NCI-H128 (cell line): Measurements from ENCODE around the gene DHCR24.
"Not testable (repeated sequence)": the region's sequence is repeated elsewhere in the genome, so short reads cannot be mapped to it uniquely, and the experiment has no call there.

Experiments used
- DNase-seq: peaks from one replicate; lab custom pipeline; 2025; ENCODE audit not compliant: unreplicated experiment; lab: John Stamatoyannopoulos, UW

The DHCR24 gene

DNA sequence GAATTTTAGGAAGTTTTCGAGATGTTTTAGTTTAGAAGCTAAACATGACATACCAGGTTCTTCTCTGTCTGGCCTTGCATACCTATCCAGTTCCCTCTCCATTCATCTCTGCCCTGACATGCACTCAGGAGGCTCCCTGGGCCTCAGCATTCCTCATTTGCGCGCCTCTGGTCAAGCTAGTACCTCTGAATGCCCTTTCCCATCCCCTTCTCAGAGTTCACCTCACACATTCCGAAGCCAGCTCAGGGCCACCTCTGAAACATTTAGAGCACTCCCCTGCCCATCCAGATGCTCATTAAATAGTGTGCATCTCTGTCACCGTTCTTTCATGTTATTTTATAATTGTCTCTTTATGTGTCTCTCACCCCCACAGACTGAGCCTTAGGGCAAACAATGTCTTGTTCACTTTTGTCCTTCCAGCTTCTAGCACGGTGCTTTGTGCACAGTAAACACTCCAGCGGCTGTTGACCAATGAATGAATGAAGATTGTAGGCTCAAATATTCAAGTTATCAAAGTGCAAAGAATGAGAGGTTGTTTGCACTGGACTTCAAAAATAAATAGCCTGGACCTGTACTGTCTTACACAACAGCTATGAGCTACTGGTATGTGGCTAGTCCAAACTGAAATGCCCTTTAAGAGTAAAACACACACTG is 1.2 kb upstream of the DHCR24 start:
- DNase-seq = no peak

DNA sequence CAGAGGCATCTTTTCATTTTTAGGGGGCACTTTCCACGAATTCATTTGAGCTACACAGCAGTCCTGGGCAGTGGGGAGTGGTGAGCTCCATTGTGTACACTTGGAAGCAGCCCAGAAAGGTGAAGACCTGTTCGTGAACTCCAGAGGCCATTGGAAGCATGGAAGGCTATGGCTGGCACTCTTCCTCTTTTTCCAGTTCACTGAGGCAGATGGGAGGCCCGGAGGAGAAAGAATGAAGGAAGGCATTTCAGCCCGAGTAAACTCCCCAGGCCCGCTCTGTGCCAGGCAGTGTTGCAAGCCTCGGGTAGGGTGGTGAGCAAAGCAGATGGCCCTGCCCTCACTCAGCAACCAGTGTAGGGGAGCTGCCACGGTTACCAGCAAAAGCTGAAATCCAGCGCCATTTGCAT is 673 bp upstream of the DHCR24 start:
- no peak for DNase-seq

DNA sequence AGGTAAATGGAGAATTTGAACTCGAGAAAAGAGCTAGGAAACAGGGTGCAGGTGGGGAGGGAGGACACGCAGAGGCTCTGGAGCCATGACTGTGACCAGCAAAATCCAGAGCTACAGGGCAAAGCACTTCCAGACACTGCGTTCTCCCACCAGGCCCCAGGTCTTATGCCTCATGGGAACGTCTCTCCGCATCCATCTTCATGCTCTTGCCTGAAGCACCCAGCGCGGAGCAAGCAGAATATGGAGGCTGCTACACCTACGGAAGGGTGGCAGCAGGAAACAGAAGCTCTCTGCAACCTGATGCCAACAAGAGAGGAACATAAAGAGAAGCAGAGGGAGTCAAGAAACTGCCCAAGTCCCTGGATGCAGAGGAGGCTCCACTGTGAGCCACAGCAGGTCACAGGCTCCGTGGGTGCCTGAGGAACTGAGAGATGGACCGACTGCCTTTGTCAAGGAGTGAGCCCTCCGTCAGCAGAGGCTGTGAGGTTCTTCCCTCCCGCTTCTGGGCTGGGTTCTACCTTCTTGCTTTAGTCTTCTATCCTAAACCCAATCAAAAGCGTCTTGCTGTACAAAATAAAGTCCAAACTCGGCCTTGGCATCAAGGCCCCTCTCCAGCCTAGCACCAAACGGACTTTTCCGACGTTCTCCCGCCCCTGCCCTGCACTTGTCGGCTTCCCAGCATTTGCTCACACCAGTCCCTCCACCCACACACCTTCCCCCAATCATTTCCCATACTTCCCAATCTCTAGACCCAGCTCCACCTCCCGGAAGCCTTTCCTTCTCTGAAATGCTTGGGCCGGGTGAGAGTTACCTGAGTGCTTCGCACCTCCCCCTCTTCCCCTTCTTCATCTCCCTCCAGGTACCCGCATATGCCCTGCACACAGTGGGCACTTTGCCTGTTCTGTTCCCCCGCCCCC is 930 bp downstream of the DHCR24 start:
- peak; percentile 45 for DNase-seq

DNA sequence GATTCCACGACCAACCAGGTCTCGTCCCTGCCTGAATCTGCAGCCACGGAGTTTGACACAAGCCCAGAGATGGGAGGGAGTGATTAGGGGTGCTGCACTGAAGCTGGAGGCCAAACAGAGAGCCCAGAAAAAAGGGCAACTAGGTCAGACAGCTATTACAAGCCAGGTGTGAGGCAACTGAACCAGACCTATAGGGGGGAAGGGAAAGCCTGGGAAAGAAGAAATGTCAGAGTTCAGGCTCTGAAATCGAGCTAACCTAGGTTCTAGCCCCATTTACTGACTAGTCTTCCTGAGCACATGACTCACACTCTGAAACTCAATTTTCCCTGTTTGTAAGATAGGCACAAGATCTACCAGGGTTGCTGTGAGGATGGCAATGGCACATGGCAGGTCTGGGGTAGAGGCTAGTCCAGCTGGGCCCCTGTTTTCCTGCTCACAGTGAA is 1.7 kb downstream of the DHCR24 start:
- DNase-seq = no peak

DNA sequence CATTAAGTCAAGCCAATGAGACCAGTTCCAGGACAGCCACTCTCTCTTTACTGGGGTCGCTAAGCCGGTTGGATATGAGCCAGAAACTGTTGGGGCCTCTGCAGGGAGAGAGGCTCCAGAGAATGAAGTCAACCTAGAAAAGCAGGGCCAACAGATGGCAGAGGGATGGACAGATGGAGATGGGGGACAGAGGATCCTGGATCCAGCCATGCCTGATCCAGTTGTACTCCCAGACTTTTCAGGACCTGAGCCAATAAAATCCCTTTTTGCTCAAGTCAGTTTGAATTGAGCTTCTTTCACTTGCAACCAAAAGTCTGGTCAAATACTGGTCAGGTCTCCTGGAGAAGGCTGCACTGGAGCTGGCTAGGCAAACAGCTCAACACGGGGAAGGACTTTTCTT is 2.2 kb downstream of the DHCR24 start:
- DNase-seq = no peak

DNA sequence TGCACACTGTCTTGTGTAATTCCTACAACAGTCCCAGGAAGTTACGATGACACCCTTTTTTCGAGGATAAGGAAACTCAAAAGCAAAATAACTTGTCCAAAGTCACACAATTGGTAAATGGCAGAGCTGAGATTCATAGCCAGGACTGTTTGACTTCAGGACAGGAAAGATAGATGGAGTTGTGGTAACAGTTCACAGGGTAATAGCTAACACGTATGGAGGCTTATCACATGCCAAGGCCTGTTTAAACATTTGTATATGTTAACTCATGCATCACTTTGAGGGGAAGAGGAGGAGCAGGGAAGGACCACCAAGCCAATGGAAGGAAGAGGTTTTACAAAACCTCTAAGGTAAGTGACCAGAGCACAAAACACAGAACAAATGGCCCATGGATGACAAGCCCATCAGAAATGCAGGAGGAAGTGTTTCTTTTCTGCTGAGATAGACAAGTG is 2.8 kb downstream of the DHCR24 start:
- DNase-seq = no peak

DNA sequence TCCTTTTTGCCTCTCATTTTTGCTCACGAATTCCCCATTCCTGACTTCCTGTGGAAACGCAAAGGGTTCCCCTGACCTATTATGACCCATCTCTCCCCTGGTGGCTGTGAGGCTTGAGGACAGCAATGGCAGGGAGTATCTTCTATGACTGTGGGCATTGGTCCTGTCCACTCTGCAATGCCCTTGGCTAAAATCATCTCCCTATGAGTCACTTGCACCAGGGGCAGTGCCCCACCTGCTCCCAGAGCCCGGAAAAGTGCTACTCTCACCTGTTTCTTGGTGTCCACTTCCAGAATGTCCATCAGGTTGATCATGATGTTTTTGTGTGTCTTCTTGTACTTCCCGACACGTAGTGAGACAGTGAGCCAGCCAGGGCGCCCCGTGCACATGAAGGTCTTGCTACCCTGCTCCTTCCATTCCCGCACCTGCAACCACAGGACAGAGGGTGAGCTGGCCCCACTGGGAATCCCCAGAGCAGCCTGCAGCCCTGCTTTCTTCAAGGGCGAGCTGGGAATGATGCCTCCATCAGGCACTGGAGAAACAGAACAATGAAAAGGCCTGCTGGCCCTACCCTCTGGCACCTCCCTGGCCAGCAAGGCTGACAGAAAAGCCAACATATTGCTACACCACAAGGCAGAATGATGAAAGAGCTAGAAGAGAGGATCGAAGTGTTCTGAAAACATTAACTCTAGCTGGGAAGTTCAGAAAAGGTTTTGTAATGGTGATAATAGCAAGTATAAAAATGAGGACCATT is 3.5 kb downstream of the DHCR24 start:
- no peak for DNase-seq

DNA sequence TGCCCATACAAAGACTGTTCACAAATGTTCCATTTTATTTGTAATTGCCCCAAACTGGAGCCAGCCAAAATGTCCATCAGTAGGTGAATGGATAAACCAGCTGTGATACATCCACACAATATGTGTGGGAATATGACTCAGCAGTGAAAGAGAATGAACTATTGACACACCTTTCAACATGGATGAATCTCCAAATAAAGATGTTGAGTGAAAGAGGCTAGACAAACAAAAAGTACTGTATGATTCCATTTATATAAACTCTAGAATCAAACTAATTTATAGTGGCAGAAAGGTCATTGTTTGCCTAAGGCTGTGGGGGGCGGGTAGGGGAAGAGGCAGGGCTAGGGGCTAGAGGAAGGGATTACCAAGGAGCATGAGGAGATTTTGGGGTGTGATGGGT is 4.5 kb downstream of the DHCR24 start:
- DNase-seq = no peak

DNA sequence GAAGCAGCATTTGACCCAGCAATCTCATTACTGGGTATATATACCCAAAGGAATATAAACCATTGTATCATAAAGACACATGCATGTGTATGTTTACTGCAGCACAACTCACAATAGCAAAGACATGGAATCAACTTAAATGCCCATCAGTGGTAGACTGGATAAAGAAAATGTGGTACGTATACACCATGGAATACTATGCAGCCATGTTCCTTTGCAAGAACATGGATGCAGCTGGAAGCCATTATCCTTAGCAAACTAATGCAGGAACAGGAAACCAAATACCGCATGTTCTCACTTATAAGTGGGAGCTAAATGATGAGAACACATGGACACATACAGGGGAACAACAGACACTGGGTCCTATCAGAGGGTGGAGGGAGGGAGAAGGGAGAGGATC is 5.4 kb downstream of the DHCR24 start:
- DNase-seq = not testable (repeated sequence)

DNA sequence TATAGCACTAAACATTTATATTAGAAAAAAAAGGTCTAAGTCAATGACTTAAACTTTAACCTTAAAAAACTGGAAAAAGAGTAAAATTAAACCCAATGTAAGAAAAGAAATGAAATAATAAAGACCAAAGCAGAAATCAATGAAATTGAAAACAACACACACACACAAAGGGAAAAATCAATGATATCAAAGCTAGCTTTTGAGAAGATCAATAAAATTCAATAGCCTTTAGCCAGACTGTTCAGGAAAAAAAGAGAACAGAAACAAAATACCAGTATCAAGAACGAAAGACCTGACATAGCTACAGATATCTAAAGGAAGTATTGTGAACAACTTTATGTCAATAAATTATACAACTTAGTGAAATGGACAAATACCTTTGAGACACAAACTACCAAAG is 7.1 kb downstream of the DHCR24 start:
- no peak for DNase-seq

DNA sequence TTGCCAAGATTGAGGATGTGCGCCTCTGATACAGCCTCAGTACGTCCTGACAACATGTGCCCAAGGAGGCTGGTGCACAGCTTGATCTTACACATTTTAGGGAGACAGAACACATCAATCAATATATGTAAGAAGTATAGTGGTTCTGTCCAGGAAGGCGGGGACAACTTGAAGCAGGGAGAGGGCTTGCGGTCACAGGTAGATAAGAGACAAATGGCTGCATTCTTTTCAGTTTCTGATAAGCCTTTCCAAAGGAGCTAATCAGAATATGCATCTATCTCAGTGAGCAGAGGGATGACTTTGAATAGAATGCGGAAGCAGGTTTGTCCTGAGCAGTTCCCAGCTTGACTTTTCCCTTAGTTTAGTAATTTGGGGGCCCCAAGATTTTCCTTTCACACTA is 10.2 kb downstream of the DHCR24 start:
- DNase-seq = no peak

DNA sequence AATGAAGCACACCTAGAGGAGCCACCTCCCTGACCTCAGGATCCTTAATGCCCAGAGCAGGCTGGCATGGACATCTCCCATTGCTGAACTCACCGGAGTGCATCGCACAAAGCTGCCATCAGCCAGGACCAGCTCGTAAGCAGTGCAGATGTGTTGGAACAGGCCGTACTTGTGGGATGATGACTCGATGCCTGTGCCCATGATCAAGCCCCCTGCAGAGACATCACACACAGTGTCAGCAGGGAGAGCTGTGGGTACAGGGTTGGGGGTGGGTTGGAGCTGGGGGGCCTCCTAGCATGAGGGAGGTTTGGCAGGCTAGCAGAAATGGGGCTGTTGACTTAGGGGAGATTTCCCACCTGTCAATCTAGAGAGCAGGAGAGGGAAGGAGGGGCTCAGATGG is 12.0 kb downstream of the DHCR24 start:
- no peak for DNase-seq

DNA sequence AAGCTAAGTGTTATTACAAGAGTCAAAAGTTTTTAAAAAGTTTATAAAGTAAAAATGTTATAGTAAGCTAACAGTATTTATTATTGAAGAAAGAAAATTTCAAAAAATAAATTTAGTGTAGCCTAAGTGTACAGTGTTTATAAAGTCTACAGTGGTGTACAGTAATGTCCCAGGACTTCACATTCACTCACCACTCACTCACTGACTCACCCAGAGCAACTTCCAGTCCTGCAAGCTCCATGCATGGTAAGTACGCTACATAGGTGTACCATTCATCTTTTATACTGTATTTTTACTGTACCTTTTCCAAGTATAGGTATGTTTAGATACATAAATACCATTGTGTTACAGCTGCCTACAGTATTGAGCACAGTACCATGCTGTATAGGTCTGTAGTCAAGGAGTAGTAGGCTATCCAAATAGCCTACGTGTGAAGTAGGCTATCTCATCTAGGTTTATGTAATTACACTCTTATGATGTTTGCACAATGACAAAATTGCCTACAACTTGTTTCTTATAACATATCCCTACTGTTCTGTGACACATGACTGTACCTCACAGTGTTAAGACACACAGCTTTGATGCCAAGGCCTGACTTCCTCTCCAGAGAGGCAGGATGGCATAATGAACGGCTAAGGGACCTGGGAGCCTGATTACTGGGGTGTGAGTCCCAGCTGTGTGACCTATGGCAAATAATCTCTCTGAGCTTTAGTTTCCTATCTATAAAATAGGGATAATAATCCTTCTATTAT is 12.7 kb downstream of the DHCR24 start:
- DNase-seq = no peak

DNA sequence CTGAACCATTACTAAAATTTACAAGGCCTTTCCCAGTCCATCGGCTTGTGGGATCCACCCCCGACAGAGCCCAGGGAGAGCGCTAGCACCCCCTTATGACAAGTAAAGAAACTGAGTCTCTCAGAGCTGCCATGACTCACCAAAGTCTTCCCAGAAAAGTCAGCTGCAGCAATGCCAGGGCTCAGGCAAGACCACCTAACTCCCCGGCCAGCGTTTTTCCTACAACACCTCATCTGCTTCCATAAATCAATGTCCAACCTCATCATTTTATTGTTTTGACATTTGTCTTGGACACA is 15.0 kb downstream of the DHCR24 start:
- no peak for DNase-seq

DNA sequence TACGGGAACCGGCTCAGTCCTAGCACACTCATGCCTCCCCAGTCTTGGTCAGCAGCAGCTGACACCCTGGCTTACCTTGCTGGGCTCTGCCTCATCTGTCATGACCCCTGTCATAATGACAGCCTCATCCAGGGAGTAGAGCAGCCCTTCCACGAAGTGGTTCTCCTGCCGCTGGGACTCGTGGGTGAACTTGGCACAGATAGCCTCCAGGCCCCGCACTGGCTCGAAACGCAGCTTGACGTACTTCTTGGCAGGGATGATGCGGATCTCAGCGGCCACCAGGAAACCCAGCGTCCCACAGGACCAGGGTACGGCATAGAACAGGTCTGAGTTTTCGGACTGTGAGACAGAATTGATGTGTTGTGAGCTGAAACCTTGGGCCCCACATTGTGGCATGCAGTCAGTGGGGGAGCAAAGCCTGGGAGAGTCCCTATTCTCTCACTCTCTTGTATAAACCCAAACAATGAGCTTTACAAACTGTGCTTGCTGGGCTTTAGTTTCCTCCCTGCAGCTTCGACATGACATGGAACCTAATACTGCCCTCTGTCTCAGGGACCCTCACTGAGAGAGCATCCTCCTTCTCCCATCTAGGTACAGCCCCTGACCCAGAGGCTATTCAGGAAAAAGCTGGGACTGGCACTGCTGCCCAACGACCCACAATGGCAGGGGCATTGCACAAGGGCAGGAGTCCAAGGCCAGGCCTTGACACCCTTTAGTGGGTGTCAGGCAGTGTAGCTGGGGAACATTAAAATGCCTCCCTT is 15.5 kb downstream of the DHCR24 start:
- no peak for DNase-seq

DNA sequence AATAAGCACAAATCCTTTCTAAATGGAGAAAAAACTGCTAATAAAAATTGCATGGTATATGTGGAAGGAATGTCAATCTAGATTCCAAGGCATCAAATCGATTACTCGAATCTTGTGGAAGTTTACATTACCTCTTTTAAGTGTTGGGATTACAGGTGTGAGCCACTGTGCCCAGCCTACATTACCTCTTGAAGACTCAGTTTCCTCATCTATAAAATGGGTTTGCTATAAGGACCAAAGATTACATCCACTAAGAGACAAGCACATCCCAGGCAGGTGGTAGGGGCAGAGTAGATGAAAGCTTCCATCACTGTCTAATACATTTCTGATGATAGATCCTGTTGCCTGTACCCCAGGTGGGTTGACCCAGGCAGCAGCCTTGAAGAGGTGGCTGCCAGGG is 16.1 kb downstream of the DHCR24 start:
- DNase-seq = no peak

DNA sequence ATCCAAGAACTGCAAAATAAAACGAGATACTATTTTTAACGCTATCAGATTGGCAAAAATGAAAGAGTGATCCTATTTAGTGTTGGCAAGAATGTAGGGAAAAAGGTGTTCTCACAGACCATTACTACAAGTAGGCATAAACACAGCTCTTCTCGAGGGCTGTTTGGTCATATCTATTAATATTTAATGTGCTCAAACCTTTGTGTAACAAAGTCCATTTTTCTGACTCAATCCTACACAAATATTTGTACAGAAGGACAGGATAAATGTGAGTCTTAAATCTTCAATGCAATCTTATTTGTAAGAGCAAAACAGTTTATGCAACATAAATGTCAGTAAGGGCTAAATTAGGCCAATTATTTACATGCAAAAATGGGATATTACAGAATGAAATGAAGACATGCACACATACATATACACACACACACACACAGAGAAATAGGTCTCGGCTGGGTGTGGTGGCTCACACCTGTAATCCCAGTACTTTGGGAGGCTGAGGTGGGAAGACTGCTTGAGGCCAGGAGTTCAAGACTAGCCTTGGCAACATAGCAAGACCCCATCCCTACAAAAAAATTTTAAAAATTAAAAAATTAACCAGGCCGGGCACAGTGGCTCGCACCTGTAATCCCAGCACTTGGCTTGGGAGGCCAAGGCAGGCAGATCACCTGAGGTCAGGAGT is 17.7 kb downstream of the DHCR24 start:
- DNase-seq = no peak

DNA sequence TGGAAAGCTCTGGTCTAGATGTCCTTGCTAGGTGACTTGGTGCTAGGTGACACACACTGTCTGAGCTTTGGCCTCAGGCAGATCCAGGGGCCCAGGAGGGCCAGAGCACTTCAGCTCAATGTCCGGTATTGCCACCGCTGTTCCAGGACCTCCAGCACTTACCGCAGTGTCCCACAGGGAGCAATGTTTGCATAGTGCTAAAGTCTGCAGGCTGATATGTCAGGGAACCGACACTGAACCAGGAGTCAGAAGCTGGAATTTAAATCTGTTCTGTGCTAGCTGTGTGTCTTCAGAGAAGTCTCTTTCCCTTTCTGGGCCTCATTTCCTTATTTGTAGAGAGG is 19.3 kb downstream of the DHCR24 start:
- DNase-seq = no peak

DNA sequence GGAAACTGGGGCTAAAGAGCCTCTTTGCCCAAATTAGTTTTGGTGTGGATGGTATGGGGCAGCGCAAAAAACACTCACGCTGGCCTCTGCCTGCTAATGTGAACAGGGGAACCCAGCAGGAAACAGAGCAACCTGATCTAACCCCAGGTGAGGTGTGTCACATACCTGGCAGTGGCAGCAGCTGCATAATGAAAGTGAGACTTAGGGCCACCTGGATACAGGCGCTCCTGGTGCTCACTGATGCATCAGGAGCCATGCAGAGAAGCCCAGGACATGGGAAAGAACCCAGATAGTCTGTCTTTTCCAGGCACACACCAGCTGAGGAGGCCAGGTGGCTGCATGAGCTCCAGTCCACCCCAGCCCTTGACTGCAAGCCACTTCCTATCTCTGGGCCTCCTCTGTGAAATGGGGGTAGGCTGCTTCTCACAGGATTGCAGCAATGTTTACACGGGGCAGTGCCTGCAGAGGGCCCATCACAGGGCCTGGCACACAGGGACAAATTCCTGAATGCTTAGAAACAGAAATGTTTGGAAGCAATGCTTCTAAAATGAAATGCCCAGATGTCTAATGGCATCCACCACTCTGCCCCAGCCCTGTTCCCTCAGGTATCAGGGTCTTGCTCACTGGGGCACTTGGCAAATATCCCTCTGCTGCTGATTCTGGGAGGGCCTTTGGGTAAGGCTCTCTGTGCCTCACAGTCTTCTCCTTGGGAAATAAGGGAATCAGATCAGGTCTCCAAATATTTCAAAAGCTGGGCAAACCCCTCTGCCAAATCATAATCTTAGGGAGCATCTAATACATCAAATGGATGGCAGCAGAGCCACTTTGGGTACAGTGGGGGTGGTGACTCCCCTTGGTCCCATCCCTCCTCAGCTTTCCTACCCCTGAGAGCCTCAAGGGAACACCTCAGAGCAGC is 19.9 kb downstream of the DHCR24 start:
- no peak for DNase-seq
